HepG2 (cell line): Measurements from ENCODE around the gene ZFP36. TPM values are rescaled to one million over a fixed set of nuclear protein-coding genes. Genes with fewer than 3 reads are reported as not detected.
A peak's percentile ranks its signal among the peaks of the same experiment; 100 is the strongest.

Experiments
- ARID2 ChIP-seq: sonication (generic); formaldehyde crosslinking; IDR thresholded peaks from 2 replicates; pipeline ENCODE4 v1.8.1; 2022; ENCODE audit warnings: mild to moderate bottlenecking, missing genetic modification reagents, borderline replicate concordance
- ATRX ChIP-seq: sonication (generic); formaldehyde crosslinking; IDR thresholded peaks from 2 replicates; pipeline ENCODE4 v1.4.0; 2020; ENCODE audit warnings: missing genetic modification reagents, borderline replicate concordance
- BORCS8-MEF2B ChIP-seq: sonication (generic); formaldehyde crosslinking; IDR thresholded peaks from 2 replicates; pipeline ENCODE4 v1.8.0; 2022; ENCODE audit warnings: mild to moderate bottlenecking, missing genetic modification reagents
- CAMTA2 ChIP-seq: sonication (generic); formaldehyde crosslinking; IDR thresholded peaks from 2 replicates; pipeline ENCODE4 v1.4.0; 2020; ENCODE audit warnings: mild to moderate bottlenecking, missing genetic modification reagents, borderline replicate concordance
- CC2D1A ChIP-seq: sonication (generic); formaldehyde crosslinking; IDR thresholded peaks from 2 replicates; pipeline ENCODE4 v1.8.1; 2023; ENCODE audit warnings: mild to moderate bottlenecking, missing genetic modification reagents
- ELF4 ChIP-seq: sonication (generic); formaldehyde crosslinking; IDR thresholded peaks from 2 replicates; pipeline ENCODE4 v1.5.0; 2020; ENCODE audit warnings: missing genetic modification reagents, mild to moderate bottlenecking, moderate library complexity, borderline replicate concordance
- GTF3A ChIP-seq: sonication (generic); formaldehyde crosslinking; conservative IDR thresholded peaks from 2 replicates; pipeline ENCODE4 v1.4.0; 2020; ENCODE audit warnings: mild to moderate bottlenecking, missing genetic modification reagents
- HMGA1 ChIP-seq: sonication (generic); formaldehyde crosslinking; conservative IDR thresholded peaks from 2 replicates; pipeline ENCODE4 v1.4.0; 2020; ENCODE audit warnings: missing genetic modification reagents
- KLF13 ChIP-seq: sonication (generic); formaldehyde crosslinking; IDR thresholded peaks from 2 replicates; pipeline ENCODE4 v1.4.0; 2020; ENCODE audit warnings: mild to moderate bottlenecking, missing genetic modification reagents
- KMT2B ChIP-seq: IDR thresholded peaks from 2 replicates; pipeline ENCODE4 v1.6.1; 2016; ENCODE audit warnings: missing genetic modification reagents, missing compliant biosample characterization
- MZF1 ChIP-seq: sonication (generic); formaldehyde crosslinking; IDR thresholded peaks from 2 replicates; pipeline ENCODE4 v1.8.1; 2023; ENCODE audit warnings: mild to moderate bottlenecking, missing genetic modification reagents, borderline replicate concordance
- ONECUT2 ChIP-seq: sonication (generic); formaldehyde crosslinking; IDR thresholded peaks from 2 replicates; pipeline ENCODE4 v1.4.0; 2020; ENCODE audit warnings: missing genetic modification reagents
- PITX1 ChIP-seq: sonication (generic); formaldehyde crosslinking; IDR thresholded peaks from 2 replicates; pipeline ENCODE4 v1.5.1; 2020; ENCODE audit warnings: mild to moderate bottlenecking, missing genetic modification reagents
- SETDB1 ChIP-seq: sonication (generic); formaldehyde crosslinking; IDR thresholded peaks from 2 replicates; pipeline ENCODE4 v1.5.1; 2020; ENCODE audit warnings: missing genetic modification reagents, mild to moderate bottlenecking, borderline replicate concordance
- SIN3B ChIP-seq: fragments of 150-350 bp; IDR thresholded peaks from 2 replicates; pipeline ENCODE4 v1.6.1; 2014; ENCODE audit warnings: low read length
- SIX4 ChIP-seq: sonication (generic); formaldehyde crosslinking; IDR thresholded peaks from 2 replicates; pipeline ENCODE4 v1.4.0; 2020; ENCODE audit warnings: missing genetic modification reagents
- SNAI1 ChIP-seq: sonication (generic); formaldehyde crosslinking; IDR thresholded peaks from 2 replicates; pipeline ENCODE4 v1.5.0; 2020; ENCODE audit warnings: mild to moderate bottlenecking, missing genetic modification reagents, borderline replicate concordance
- TAF15 ChIP-seq: fragments of 200-400 bp; formaldehyde crosslinking; IDR thresholded peaks from one replicate; pipeline ENCODE4 v1.6.1; 2018; ENCODE audit warnings: mild to moderate bottlenecking, low read depth, low read length; ENCODE audit not compliant: poor library complexity, severe bottlenecking
- XBP1 ChIP-seq: sonication (generic); formaldehyde crosslinking; IDR thresholded peaks from 2 replicates; pipeline ENCODE4 v1.5.0; 2020; ENCODE audit warnings: missing genetic modification reagents
- ZFP1 ChIP-seq: IDR thresholded peaks from 2 replicates; pipeline ENCODE4 v1.6.1; 2016
- ZFP36L2 ChIP-seq: sonication (generic); formaldehyde crosslinking; IDR thresholded peaks from 2 replicates; pipeline ENCODE4 v1.4.0; 2020; ENCODE audit warnings: missing genetic modification reagents
- ZNF3 ChIP-seq: IDR thresholded peaks from 2 replicates; pipeline ENCODE4 v1.7.0; 2017; ENCODE audit warnings: inconsistent platforms
- ZNF383 ChIP-seq: sonication (generic); formaldehyde crosslinking; IDR thresholded peaks from 2 replicates; pipeline ENCODE4 v1.4.0; 2020; ENCODE audit warnings: missing genetic modification reagents, mild to moderate bottlenecking, borderline replicate concordance
- ZNF430 ChIP-seq: sonication (generic); formaldehyde crosslinking; IDR thresholded peaks from 2 replicates; pipeline ENCODE4 v1.9.0; 2021; ENCODE audit warnings: mild to moderate bottlenecking, missing genetic modification reagents
- polyA plus RNA-seq, 8 experiments: library from polyadenylated mRNA; depleted of rRNA in 3 of 8; stranded (reverse) in 7 of 8; unstranded in 1 of 8; fragments of >200 nt; fragmentation: Illumina TruSeq in 4 of 8; extraction: Trizol in 4 of 8; gene quantifications; 2 replicates each; pipeline versions ENCODE4 v1.2.1 to v1.2.3, GENCODE V29; 2011 to 2016; ENCODE audit warnings: low read depth in 4 of 8, missing spikeins in 1 of 8, mixed read lengths in 1 of 8; ENCODE audit not compliant: insufficient read depth in 1 of 8
- total RNA-seq, 5 experiments: library from RNA; depleted of rRNA; stranded (reverse); fragments of >200 nt; fragmentation: Illumina TruSeq; extraction: Trizol; gene quantifications; 2 replicates each; pipeline ENCODE4 v1.2.3, GENCODE V29; 2016; ENCODE audit warnings: low read depth in 1 of 5
- TF ChIP-seq, protein P1 (sequence below): sonication (generic); formaldehyde crosslinking; IDR thresholded peaks from 2 replicates; pipeline ENCODE4 v1.8.0; 2022; ENCODE audit warnings: missing genetic modification reagents, mild to moderate bottlenecking, moderate library complexity, borderline replicate concordance
- TF ChIP-seq, protein P2 (sequence below): sonication (generic); formaldehyde crosslinking; IDR thresholded peaks from 2 replicates; pipeline ENCODE4 v1.5.0; 2020; ENCODE audit warnings: missing genetic modification reagents
- TF ChIP-seq, protein P3 (sequence below): sonication (generic); formaldehyde crosslinking; conservative IDR thresholded peaks from 2 replicates; pipeline ENCODE4 v1.4.0; 2020; ENCODE audit warnings: missing genetic modification reagents

Gene ZFP36
- total and polyA plus RNA-seq, 2 of the 13 experiments (the other 11 are each of a cell fraction or from before 2014, with no cell fraction given), result 1.4 to 1.7 TPM

DNA sequence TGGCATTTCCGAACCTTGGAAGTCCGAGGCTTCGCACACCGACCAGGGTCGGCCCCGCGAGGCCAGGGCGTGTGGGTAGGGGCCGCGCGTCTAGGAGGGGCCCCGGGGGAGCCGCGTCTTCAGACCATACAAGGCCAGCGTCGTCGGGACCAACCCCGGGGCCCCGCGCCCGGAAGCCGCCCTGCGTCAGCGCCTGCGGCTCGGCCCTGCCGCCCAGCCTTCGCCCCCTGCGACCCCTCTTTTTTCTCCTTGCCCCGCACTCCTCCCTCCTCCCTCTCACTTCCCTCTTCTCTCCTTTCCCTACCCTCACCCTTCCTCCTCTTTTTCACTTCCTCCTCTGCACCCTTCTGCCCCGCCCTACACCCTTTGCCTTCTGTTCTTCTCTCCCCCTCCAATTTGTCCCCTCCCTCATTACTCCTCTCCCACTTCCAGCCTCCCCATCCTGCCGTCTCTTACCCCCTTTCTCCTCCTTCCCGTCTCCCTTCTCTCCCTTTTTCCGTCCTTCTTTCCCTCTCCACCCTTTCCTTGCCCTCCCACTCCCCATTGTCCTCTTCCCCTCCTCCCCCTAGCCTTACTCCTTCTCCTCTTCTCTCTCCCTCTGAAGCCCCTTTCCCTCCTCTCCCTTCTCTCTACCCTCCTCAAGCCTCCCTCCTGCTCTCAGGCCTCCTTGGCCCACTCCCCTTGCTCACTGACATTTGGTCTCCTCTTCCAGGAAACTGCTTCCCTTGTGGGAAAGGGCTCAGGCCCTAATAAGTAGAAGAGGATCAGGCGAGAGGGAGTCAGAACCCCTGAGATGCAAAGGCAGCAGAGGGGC is 3.6 kb downstream of the ZFP36 start (continued):
- TF ChIP-seq PITX1 (CRISPR knock-in tag) (no peak), SNAI1 (CRISPR knock-in tag) (no peak), KMT2B (CRISPR knock-in tag) (no peak), ARID2 (no peak), MZF1 (CRISPR knock-in tag) (no peak), CC2D1A (CRISPR knock-in tag) (no peak), ZFP1 (no peak), ZNF430 (CRISPR knock-in tag) (no peak), TAF15 (no peak), HMGA1 (CRISPR knock-in tag) (no peak), ELF4 (CRISPR knock-in tag) (no peak), KLF13 (CRISPR knock-in tag) (no peak), ATRX (CRISPR knock-in tag) (no peak), GTF3A (0 out of 2 replicates have a peak, but pooled peaks have one; percentile 40), SETDB1 (CRISPR knock-in tag) (no peak), XBP1 (no peak), SIX4 (no peak), ZFP36L2 (CRISPR knock-in tag) (no peak), CAMTA2 (CRISPR knock-in tag) (no peak), ZNF383 (CRISPR knock-in tag) (no peak; the same call in 1 of the 2 replicates), ZNF3 (CRISPR knock-in tag) (no peak), ONECUT2 (CRISPR knock-in tag) (no peak), BORCS8-MEF2B (no peak), SIN3B (no peak)
- TF ChIP-seq, protein P1, sequence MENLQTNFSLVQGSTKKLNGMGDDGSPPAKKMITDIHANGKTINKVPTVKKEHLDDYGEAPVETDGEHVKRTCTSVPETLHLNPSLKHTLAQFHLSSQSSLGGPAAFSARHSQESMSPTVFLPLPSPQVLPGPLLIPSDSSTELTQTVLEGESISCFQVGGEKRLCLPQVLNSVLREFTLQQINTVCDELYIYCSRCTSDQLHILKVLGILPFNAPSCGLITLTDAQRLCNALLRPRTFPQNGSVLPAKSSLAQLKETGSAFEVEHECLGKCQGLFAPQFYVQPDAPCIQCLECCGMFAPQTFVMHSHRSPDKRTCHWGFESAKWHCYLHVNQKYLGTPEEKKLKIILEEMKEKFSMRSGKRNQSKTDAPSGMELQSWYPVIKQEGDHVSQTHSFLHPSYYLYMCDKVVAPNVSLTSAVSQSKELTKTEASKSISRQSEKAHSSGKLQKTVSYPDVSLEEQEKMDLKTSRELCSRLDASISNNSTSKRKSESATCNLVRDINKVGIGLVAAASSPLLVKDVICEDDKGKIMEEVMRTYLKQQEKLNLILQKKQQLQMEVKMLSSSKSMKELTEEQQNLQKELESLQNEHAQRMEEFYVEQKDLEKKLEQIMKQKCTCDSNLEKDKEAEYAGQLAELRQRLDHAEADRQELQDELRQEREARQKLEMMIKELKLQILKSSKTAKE (CRISPR knock-in tag), result peak; percentile 40; the same call in 1 of the 2 replicates
- TF ChIP-seq, protein P2, sequence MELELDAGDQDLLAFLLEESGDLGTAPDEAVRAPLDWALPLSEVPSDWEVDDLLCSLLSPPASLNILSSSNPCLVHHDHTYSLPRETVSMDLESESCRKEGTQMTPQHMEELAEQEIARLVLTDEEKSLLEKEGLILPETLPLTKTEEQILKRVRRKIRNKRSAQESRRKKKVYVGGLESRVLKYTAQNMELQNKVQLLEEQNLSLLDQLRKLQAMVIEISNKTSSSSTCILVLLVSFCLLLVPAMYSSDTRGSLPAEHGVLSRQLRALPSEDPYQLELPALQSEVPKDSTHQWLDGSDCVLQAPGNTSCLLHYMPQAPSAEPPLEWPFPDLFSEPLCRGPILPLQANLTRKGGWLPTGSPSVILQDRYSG (CRISPR knock-in tag), result no peak
- TF ChIP-seq, protein P3, sequence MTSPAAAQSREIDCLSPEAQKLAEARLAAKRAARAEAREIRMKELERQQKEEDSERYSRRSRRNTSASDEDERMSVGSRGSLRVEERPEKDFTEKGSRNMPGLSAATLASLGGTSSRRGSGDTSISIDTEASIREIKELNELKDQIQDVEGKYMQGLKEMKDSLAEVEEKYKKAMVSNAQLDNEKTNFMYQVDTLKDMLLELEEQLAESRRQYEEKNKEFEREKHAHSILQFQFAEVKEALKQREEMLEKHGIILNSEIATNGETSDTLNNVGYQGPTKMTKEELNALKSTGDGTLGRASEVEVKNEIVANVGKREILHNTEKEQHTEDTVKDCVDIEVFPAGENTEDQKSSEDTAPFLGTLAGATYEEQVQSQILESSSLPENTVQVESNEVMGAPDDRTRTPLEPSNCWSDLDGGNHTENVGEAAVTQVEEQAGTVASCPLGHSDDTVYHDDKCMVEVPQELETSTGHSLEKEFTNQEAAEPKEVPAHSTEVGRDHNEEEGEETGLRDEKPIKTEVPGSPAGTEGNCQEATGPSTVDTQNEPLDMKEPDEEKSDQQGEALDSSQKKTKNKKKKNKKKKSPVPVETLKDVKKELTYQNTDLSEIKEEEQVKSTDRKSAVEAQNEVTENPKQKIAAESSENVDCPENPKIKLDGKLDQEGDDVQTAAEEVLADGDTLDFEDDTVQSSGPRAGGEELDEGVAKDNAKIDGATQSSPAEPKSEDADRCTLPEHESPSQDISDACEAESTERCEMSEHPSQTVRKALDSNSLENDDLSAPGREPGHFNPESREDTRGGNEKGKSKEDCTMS (CRISPR knock-in tag), result no peak
